Fibroblast of mammary gland (primary cell): Measurements from ENCODE around the gene FLNC.

ENCODE experiments used
- DNase-seq: peaks from one replicate; pipeline ENCODE4 v3.0.0-alpha.2; 2010; ENCODE audit warnings: low read depth
- H3K4me3 ChIP-seq: 2 replicates; pipeline ENCODE4 v1.5.1; 2011; ENCODE audit warnings: low read depth, mild to moderate bottlenecking, low read length, moderate library complexity; ENCODE audit not compliant: control insufficient read depth
- TF ChIP-seq, protein P1 (sequence below): conservative IDR thresholded peaks from 2 replicates; pipeline ENCODE4 v1.5.1; 2011; ENCODE audit warnings: low read depth, low read length, inconsistent platforms; ENCODE audit not compliant: control insufficient read depth, insufficient read depth

Gene FLNC

GRCh38 chr7:128873234-128873633 lies 43.0 kb downstream of the FLNC start:
- no peak for DNase-seq
- TF ChIP-seq, protein P1, sequence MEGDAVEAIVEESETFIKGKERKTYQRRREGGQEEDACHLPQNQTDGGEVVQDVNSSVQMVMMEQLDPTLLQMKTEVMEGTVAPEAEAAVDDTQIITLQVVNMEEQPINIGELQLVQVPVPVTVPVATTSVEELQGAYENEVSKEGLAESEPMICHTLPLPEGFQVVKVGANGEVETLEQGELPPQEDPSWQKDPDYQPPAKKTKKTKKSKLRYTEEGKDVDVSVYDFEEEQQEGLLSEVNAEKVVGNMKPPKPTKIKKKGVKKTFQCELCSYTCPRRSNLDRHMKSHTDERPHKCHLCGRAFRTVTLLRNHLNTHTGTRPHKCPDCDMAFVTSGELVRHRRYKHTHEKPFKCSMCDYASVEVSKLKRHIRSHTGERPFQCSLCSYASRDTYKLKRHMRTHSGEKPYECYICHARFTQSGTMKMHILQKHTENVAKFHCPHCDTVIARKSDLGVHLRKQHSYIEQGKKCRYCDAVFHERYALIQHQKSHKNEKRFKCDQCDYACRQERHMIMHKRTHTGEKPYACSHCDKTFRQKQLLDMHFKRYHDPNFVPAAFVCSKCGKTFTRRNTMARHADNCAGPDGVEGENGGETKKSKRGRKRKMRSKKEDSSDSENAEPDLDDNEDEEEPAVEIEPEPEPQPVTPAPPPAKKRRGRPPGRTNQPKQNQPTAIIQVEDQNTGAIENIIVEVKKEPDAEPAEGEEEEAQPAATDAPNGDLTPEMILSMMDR, result no peak
- no peak overlapping the region for H3K4me3 ChIP-seq

GRCh38 chr7:128874140-128875031 lies 44.2 kb downstream of the FLNC start:
- DNase-seq, result no peak
- TF ChIP-seq, protein P1, result no peak
- H3K4me3 ChIP-seq, result no peak overlapping the region

DNA sequence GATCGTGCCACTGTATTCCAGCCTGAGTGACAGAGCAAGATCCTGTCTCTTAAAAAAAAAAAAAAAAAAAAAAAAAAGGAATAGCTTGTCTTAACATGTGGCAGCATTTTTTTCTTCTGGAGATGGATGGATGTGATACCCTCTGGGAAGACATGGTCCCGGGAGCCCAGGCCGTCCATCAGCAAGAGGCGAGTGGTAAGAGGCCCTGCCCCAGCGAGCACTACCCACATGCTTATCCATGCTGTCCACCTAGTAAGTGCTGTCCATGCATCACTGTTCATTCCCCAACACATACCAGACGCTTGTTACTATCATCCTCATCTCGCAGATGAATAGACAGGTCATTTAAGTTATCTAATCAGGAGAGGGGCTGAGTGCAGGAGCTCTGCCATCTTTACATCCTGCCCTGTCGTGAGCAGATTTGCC lies 45.3 kb downstream of the FLNC start:
- TF ChIP-seq, protein P1, result no peak
- H3K4me3 ChIP-seq, result no peak overlapping the region
- DNase-seq, result no peak

DNA sequence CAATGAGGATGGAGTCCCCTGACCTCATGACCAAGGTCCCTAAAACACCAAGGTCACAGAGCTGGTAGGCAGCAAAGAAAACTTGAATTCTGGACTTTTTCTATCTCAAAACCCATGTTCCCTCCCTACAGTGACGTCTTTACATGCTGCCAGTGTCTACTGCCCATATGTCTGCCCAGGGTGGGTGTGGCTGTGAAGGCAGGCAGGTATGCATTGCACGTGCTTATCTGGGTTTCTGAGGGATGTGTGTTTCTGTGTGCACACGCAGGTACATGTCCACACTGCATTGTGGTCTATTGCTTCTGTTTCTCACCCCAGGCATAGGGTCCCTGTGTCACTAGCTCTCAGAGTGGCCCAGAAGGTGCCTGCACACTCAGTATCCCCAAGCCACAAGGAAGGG lies 45.9 kb downstream of the FLNC start:
- DNase-seq, result no peak

DNA sequence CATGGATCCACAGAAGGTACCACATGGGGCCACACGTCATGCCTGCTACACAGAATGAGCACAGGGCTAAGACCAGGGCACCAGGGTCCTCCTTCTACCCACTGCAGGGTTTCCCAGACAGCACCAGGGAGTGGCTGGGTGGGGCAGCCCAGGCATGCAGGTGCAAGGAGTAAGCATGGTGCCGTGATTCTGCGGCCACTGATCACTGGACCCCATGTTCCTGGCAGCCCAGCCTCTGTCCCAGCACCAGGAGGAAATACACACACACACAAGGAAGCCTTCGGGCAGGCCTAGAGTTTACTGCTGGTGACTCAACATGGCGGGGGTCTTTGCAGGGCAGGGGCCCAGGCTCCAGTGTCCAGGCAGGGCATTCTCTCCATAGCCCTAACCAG lies 46.4 kb downstream of the FLNC start:
- no peak overlapping the region for H3K4me3 ChIP-seq
- no peak for DNase-seq
- TF ChIP-seq, protein P1, result no peak

More for the DNA sequence above, 45.9 kb downstream of the FLNC start:
- no peak overlapping the region for H3K4me3 ChIP-seq
- TF ChIP-seq, protein P1, result no peak

GRCh38 chr7:128876978-128877755 lies 47.0 kb downstream of the FLNC start:
- no peak for DNase-seq
- TF ChIP-seq, protein P1, result no peak

More at GRCh38 chr7:128876978-128877755, 47.0 kb downstream of the FLNC start:
- H3K4me3 ChIP-seq, result no peak overlapping the region
